K562 (cell line): Measurements from ENCODE around the gene IZUMO4. TPM values are rescaled to one million over a fixed set of nuclear protein-coding genes. Genes with fewer than 3 reads are reported as not detected.

Experiments used
- ATAC-seq: fragments of 200-7000 bp; cut with Tn5 transposase; 3 replicates; pipeline ENCODE4 v1.9.1; 2020; ENCODE audit warnings: moderate library complexity
- BruUV-seq: library from RNA; stranded (reverse); fragments of 400-500 nt; replicated peaks from 2 replicates; lab custom pipeline; 2021; lab: Mats Ljungman, UMichigan
- CTCF ChIA-PET: fragments of 300-600 bp; formaldehyde crosslinking; extraction: SDS; loops from one replicate; lab custom pipeline; 2021; ENCODE audit warnings: low intra/inter-chr PET ratio; lab: Yijun Ruan, JAX
- POLR2A ChIA-PET: fragments of 300-600, 350-650 bp; sonication (Branson Sonifier 250); formaldehyde crosslinking; extraction: SDS; loops from one replicate; lab custom pipeline; 2021; ENCODE audit warnings: antibody characterized with exemption, inconsistent platforms; lab: Yijun Ruan, JAX
- DNase-seq, 4 experiments: peaks; one replicate each; pipeline versions ENCODE4 v3.0.0 to v3.0.0-alpha.2; 2011 to 2018; ENCODE audit warnings: low spot score in 3 of 4, mixed read lengths in 3 of 4; ENCODE audit errors: extremely low read depth in 1 of 4
- FAIRE-seq: peaks from 2 replicates; lab custom pipeline; 2011; peaks lifted over from hg19 to GRCh38; lab: Jason Lieb, UNC
- H2AFZ ChIP-seq: 2 replicates; pipeline ENCODE4 v1.6.0; 2011; ENCODE audit warnings: low read depth, low read length, control low read depth, inconsistent platforms
- H3K27ac ChIP-seq: fragments of 200-600 bp; 3 replicates; pipeline ENCODE4 v1.8.0; 2011; ENCODE audit warnings: low read depth, mild to moderate bottlenecking, control low read depth, inconsistent platforms, low read length, moderate library complexity, mixed read lengths; ENCODE audit errors: extremely low read depth
- H3K27me3 ChIP-seq, 2 experiments: fragments of 300-600 bp in 1 of 2; 2 replicates in 1 of 2; 3 replicates in 1 of 2; pipeline versions ENCODE4 v1.6.0 to v1.8.0; 2011; ENCODE audit warnings: inconsistent platforms in 2 of 2, low read length in 2 of 2, mild to moderate bottlenecking in 1 of 2, mixed read lengths in 1 of 2, moderate library complexity in 1 of 2; ENCODE audit not compliant: control insufficient read depth in 2 of 2, insufficient read depth in 2 of 2
- H3K36me3 ChIP-seq: fragments of 300-600 bp; 3 replicates; pipeline ENCODE4 v1.8.0; 2011; ENCODE audit warnings: mild to moderate bottlenecking, low read length, inconsistent platforms; ENCODE audit not compliant: control insufficient read depth, insufficient read depth
- H3K4me1 ChIP-seq, 2 experiments: fragments of 200-600 bp in 1 of 2; replicated peaks in 1 of 2; 2 replicates in 1 of 2; 3 replicates in 1 of 2; pipeline versions ENCODE4 v1.5.1 to v1.8.0; 2011; ENCODE audit warnings: inconsistent platforms in 2 of 2, low read length in 2 of 2, mild to moderate bottlenecking in 1 of 2, mixed read lengths in 1 of 2, moderate library complexity in 1 of 2; ENCODE audit not compliant: control insufficient read depth in 2 of 2, insufficient read depth in 2 of 2
- H3K4me2 ChIP-seq: 2 replicates; pipeline ENCODE4 v1.6.1; 2011; ENCODE audit warnings: low read length, control low read depth, inconsistent platforms, mixed read lengths; ENCODE audit not compliant: insufficient read depth
- H3K4me3 ChIP-seq: fragments of 200-600 bp; sonication (generic), shearing (Covaris generic); 2 replicates; pipeline ENCODE4 v1.5.1; 2016; ENCODE audit warnings: control low read depth, inconsistent platforms
- H3K79me2 ChIP-seq: fragments of 200-600 bp; 3 replicates; pipeline ENCODE4 v1.8.0; 2011; ENCODE audit warnings: low read length, inconsistent platforms; ENCODE audit not compliant: control insufficient read depth, insufficient read depth
- H3K9ac ChIP-seq, 2 experiments: 2 replicates each; pipeline versions ENCODE4 v1.6.0 to v1.6.1; 2011; ENCODE audit warnings: low read depth in 2 of 2, low read length in 2 of 2, control low read depth in 1 of 2, inconsistent platforms in 1 of 2, mild to moderate bottlenecking in 1 of 2, mixed read lengths in 1 of 2; ENCODE audit not compliant: insufficient read depth in 1 of 2
- H3K9me1 ChIP-seq: one replicate; pipeline ENCODE4 v1.6.0; 2011; ENCODE audit warnings: inconsistent platforms, mild to moderate bottlenecking, low read length, moderate library complexity; ENCODE audit not compliant: control insufficient read depth, insufficient read depth
- H3K9me3 ChIP-seq: replicated peaks from 2 replicates; pipeline ENCODE4 v1.5.1; 2011; ENCODE audit warnings: low read depth, low read length, inconsistent platforms; ENCODE audit not compliant: control insufficient read depth, insufficient read depth
- H4K20me1 ChIP-seq: replicated peaks from 2 replicates; pipeline ENCODE4 v1.6.1; 2011; ENCODE audit warnings: low read length, inconsistent platforms, mixed read lengths; ENCODE audit not compliant: control insufficient read depth, insufficient read depth
- ARID2 ChIP-seq: fragments of 450-650 bp; IDR thresholded peaks from 2 replicates; pipeline ENCODE4 v1.6.1; 2017; ENCODE audit warnings: antibody characterized with exemption, mild to moderate bottlenecking
- CTBP1 ChIP-seq: fragments of 450-650 bp; IDR thresholded peaks from 2 replicates; pipeline ENCODE4 v1.6.1; 2016; ENCODE audit warnings: borderline replicate concordance
- DPF2 ChIP-seq: fragments of 450-650 bp; IDR thresholded peaks from 2 replicates; pipeline ENCODE4 v1.6.1; 2016
- FOSL1 ChIP-seq: fragments of 200-800 bp; sonication (Bioruptor generic); conservative IDR thresholded peaks from 2 replicates; pipeline ENCODE4 v1.6.1; 2016; ENCODE audit warnings: missing genetic modification characterization, missing compliant biosample characterization
- GABPA ChIP-seq: fragments of 200-800 bp; sonication (Bioruptor generic); conservative IDR thresholded peaks from 2 replicates; pipeline ENCODE4 v1.6.1; 2016; ENCODE audit warnings: low read depth, missing genetic modification characterization, missing compliant biosample characterization
- KAT7 ChIP-seq: sonication (generic); formaldehyde crosslinking; IDR thresholded peaks from 2 replicates; pipeline ENCODE4 v1.8.0; 2022; ENCODE audit warnings: missing genetic modification reagents, mild to moderate bottlenecking, borderline replicate concordance
- MAFK ChIP-seq: IDR thresholded peaks from 2 replicates; pipeline ENCODE4 v1.6.1; 2011; ENCODE audit warnings: low read length, improper control_type of control experiment
- MTA3 ChIP-seq: fragments of 450-650 bp; formaldehyde crosslinking; IDR thresholded peaks from 2 replicates; pipeline ENCODE4 v1.6.1; 2017; ENCODE audit warnings: mild to moderate bottlenecking, borderline replicate concordance
- RB1 ChIP-seq: fragments of 450-650 bp; IDR thresholded peaks from 2 replicates; pipeline ENCODE4 v1.6.1; 2017; ENCODE audit warnings: low read depth, mild to moderate bottlenecking
- SIN3A ChIP-seq, 2 experiments: fragments of 150-350 bp in 1 of 2; IDR thresholded peaks; 2 replicates each; pipeline ENCODE4 v1.6.1; 2011 to 2016; ENCODE audit warnings: borderline replicate concordance in 2 of 2, low read depth in 2 of 2, low read length in 2 of 2, mild to moderate bottlenecking in 2 of 2, moderate library complexity in 2 of 2; ENCODE audit not compliant: control insufficient read depth in 1 of 2
- ZBTB7A ChIP-seq: IDR thresholded peaks from 2 replicates; pipeline ENCODE4 v1.6.1; 2011; ENCODE audit warnings: low read depth, mild to moderate bottlenecking, low read length, moderate library complexity, borderline replicate concordance; ENCODE audit not compliant: control insufficient read depth
- ZNF436 ChIP-seq: fragments of 250-450, 450-650 bp; sonication (Bioruptor Pico); formaldehyde crosslinking; IDR thresholded peaks from 2 replicates; pipeline ENCODE4 v1.7.0; 2020; ENCODE audit warnings: mild to moderate bottlenecking
- WGBS: fragments of 100-300 bp; shearing (Covaris generic); methylation state at CpG from one replicate; pipeline ENCODE4 v1.1.6; 2016; ENCODE audit warnings: low coverage, mixed read lengths; ENCODE audit not compliant: insufficient coverage; ENCODE audit errors: missing lambda C conversion rate; 5-methylcytosine and 5-hydroxymethylcytosine counted together
- in situ Hi-C: fragments of 300-500 bp; cut with MboI; formaldehyde crosslinking; loops from 4 replicates; pipeline ENCODE4 v1.15.0; 2018; ENCODE audit warnings: inconsistent platforms, mixed read lengths
- intact Hi-C: fragments of 100-400 bp; cut with micrococcal nuclease; formaldehyde crosslinking; loops from 2 replicates; pipeline ENCODE4 v1.14.2; 2022
- polyA plus RNA-seq, 8 experiments: library from polyadenylated mRNA; depleted of rRNA in 4 of 8; stranded (reverse) in 5 of 8; unstranded in 3 of 8; fragments of >200 nt; fragmentation: Nextera tagmentation in 2 of 8; fragmentation: Illumina TruSeq in 1 of 8; extraction: Ambion mirVana in 2 of 8; extraction: Trizol in 1 of 8; gene quantifications; 2 replicates each; pipeline versions ENCODE4 v1.2.1 to v1.2.3, GENCODE V29; 2011 to 2014; ENCODE audit warnings: inconsistent platforms in 1 of 8, missing spikeins in 1 of 8
- total RNA-seq, 7 experiments: library from RNA; depleted of rRNA in 6 of 7; stranded (reverse); fragments of >200 nt in 6 of 7; fragmentation: Illumina TruSeq in 2 of 7; extraction: Trizol in 2 of 7; gene quantifications; 2 replicates each; pipeline versions ENCODE4 v1.2.1 to v1.2.3, GENCODE V29; 2011 to 2021; ENCODE audit warnings: low replicate concordance in 1 of 7
- TF ChIP-seq, protein P1 (sequence below): sonication (generic); formaldehyde crosslinking; IDR thresholded peaks from 2 replicates; pipeline ENCODE4 v1.8.0; 2022; ENCODE audit warnings: mild to moderate bottlenecking, missing genetic modification reagents
- TF ChIP-seq, protein P2 (sequence below): sonication (generic); formaldehyde crosslinking; IDR thresholded peaks from 2 replicates; pipeline ENCODE4 v1.8.1; 2023; ENCODE audit warnings: mild to moderate bottlenecking, missing genetic modification reagents
- TF ChIP-seq, protein P3 (sequence below): fragments of 200-800 bp; sonication (Bioruptor generic); IDR thresholded peaks from 2 replicates; pipeline ENCODE4 v1.6.1; 2017; ENCODE audit warnings: missing genetic modification characterization, missing compliant biosample characterization
- TF ChIP-seq, protein P4 (sequence below): sonication (generic); formaldehyde crosslinking; IDR thresholded peaks from 2 replicates; pipeline ENCODE4 v1.8.0; 2022; ENCODE audit warnings: missing genetic modification reagents, mild to moderate bottlenecking, moderate library complexity, borderline replicate concordance

The IZUMO4 gene
- total and polyA plus RNA-seq, 9 of the 15 experiments (the other 6 are each of a cell fraction or from before 2014, with no cell fraction given) = 0.07 to 3.9 (median 1.2) TPM

DNA sequence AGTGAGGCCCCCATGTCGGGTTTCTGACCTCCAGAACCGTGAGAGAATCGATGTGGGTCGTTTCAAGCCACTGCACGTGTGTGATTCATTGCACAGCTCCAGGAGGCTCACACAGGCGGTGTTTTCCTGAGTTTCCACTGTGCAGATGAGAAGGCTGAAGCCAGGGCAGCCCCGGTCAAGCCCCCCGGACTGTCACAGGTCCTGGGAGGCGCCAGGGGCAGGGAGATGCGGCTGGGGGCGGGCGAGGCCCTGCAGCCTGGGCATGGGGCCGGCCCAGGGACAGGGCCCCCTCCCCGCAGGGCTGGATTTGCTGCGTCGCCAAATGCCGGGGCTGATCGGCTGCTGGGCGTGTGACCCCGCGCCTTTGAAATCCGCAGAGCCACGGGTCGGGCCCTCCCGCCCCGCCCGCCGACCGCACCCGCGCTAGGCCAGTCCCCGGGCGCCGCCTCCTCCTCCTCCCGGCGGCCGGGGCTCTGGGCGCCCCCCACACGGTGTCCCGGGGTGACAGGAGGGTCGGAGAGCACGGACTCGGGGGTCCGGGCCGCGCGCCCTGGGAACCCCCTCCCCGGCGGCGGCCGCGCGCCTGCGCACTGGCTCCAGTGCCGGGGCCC lies 35.7 kb upstream of the IZUMO4 start:
- Histone ChIP-seq H3K27me3 (no peaks in the 10 kb centered on the region), H3K9me1 (no peaks in the 10 kb centered on the region), H2AFZ (peak overlapping the region; percentile 69; the same call in 1 of the 2 replicates), H3K79me2 (peaks cover 9% of the 10 kb centered on the region; the same call in 2 of the 3 replicates), H3K4me2 (peak overlapping the region; percentile 95), H3K4me1 (peaks cover 47 to 82% of the 10 kb centered on the region in 2 experiments), H3K9ac (peak overlapping the region; percentile 97 to 98), H3K27ac (peak overlapping the region; percentile 100), H3K36me3 (no peaks in the 10 kb centered on the region), H3K9me3 (no peaks in the 10 kb centered on the region), H4K20me1 (no peaks in the 10 kb centered on the region), H3K4me3 (peak overlapping the region; percentile 76)
- TSS peak; percentile 80 for BruUV-seq
- CTCF ChIA-PET = interaction anchor here (0.7 to 1.2 kb wide), 2 partner anchors 10 to 41 kb away, joined by 4 read pairs; no protein-coding TSS in a partner anchor
- DNase-seq = peak in 1 of 4 experiments; percentile 88
- POLR2A ChIA-PET = interaction anchor here (0.6 to 6.8 kb wide), 12 partner anchors 9 to 1107 kb away, joined by 3 to 72 read pairs (median 3); partner anchors contain the start of genes MKNK2 and MOB3A
- FAIRE-seq = peak; percentile 70
- intact Hi-C loops = loop anchor here (5.0 kb wide), 1 partner anchor 134 kb away; no protein-coding TSS in a partner anchor
- peak; percentile 58 for ATAC-seq
- under 1% methylated on average over 38 of the region's 55 CpGs for WGBS
- in situ Hi-C loops = no loop called here
- TF ChIP-seq GABPA (peak; percentile 13), CTBP1 (0 out of 2 replicates have a peak, but pooled peaks have one; percentile 10), ARID2 (no peak), ZNF436 (CRISPR knock-in tag) (no peak), DPF2 (no peak), MAFK (0 out of 2 replicates have a peak, but pooled peaks have one; percentile 23), SIN3A (IDR thresholded peaks at IDR 0.05; ENCODE audit: borderline replicate concordance in 2 of 2, control insufficient read depth in 1 of 2, low read depth in 2 of 2, low read length in 2 of 2) (peak in 1 of 2 experiments; percentile 15; a peak in 2 of 4 replicates), FOSL1 (tag) (peak; percentile 52), RB1 (peak; percentile 76; the same call in 1 of the 2 replicates), KAT7 (CRISPR knock-in tag) (peak; percentile 93), ZBTB7A (peak; percentile 92), MTA3 (peak; percentile 46; the same call in 1 of the 2 replicates)
- TF ChIP-seq, protein P1, sequence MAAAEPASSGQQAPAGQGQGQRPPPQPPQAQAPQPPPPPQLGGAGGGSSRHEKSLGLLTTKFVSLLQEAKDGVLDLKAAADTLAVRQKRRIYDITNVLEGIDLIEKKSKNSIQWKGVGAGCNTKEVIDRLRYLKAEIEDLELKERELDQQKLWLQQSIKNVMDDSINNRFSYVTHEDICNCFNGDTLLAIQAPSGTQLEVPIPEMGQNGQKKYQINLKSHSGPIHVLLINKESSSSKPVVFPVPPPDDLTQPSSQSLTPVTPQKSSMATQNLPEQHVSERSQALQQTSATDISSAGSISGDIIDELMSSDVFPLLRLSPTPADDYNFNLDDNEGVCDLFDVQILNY (CRISPR knock-in tag) = 0 out of 2 replicates have a peak, but pooled peaks have one; percentile 40
- TF ChIP-seq, protein P2, sequence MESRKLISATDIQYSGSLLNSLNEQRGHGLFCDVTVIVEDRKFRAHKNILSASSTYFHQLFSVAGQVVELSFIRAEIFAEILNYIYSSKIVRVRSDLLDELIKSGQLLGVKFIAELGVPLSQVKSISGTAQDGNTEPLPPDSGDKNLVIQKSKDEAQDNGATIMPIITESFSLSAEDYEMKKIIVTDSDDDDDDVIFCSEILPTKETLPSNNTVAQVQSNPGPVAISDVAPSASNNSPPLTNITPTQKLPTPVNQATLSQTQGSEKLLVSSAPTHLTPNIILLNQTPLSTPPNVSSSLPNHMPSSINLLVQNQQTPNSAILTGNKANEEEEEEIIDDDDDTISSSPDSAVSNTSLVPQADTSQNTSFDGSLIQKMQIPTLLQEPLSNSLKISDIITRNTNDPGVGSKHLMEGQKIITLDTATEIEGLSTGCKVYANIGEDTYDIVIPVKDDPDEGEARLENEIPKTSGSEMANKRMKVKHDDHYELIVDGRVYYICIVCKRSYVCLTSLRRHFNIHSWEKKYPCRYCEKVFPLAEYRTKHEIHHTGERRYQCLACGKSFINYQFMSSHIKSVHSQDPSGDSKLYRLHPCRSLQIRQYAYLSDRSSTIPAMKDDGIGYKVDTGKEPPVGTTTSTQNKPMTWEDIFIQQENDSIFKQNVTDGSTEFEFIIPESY (CRISPR knock-in tag) = no peak
- TF ChIP-seq, protein P3, sequence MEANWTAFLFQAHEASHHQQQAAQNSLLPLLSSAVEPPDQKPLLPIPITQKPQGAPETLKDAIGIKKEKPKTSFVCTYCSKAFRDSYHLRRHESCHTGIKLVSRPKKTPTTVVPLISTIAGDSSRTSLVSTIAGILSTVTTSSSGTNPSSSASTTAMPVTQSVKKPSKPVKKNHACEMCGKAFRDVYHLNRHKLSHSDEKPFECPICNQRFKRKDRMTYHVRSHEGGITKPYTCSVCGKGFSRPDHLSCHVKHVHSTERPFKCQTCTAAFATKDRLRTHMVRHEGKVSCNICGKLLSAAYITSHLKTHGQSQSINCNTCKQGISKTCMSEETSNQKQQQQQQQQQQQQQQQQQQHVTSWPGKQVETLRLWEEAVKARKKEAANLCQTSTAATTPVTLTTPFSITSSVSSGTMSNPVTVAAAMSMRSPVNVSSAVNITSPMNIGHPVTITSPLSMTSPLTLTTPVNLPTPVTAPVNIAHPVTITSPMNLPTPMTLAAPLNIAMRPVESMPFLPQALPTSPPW (CRISPR knock-in tag) = peak; percentile 94
- TF ChIP-seq, protein P4, sequence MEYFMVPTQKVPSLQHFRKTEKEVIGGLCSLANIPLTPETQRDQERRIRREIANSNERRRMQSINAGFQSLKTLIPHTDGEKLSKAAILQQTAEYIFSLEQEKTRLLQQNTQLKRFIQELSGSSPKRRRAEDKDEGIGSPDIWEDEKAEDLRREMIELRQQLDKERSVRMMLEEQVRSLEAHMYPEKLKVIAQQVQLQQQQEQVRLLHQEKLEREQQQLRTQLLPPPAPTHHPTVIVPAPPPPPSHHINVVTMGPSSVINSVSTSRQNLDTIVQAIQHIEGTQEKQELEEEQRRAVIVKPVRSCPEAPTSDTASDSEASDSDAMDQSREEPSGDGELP (CRISPR knock-in tag) = peak; percentile 20; the same call in 1 of the 2 replicates
